GM18907 (cell line): Measurements from ENCODE around the gene LYL1.
"Not testable (repeated sequence)": the region's sequence is repeated elsewhere in the genome, so short reads cannot be mapped to it uniquely, and the experiment has no call there.

Source experiments
- ATAC-seq: cut with Tn5 transposase; IDR thresholded peaks from one replicate; pipeline ENCODE4 v1.9.1; 2021; ENCODE audit warnings: mild to moderate bottlenecking, moderate library complexity; ENCODE audit not compliant: unreplicated experiment

LYL1 gene

DNA sequence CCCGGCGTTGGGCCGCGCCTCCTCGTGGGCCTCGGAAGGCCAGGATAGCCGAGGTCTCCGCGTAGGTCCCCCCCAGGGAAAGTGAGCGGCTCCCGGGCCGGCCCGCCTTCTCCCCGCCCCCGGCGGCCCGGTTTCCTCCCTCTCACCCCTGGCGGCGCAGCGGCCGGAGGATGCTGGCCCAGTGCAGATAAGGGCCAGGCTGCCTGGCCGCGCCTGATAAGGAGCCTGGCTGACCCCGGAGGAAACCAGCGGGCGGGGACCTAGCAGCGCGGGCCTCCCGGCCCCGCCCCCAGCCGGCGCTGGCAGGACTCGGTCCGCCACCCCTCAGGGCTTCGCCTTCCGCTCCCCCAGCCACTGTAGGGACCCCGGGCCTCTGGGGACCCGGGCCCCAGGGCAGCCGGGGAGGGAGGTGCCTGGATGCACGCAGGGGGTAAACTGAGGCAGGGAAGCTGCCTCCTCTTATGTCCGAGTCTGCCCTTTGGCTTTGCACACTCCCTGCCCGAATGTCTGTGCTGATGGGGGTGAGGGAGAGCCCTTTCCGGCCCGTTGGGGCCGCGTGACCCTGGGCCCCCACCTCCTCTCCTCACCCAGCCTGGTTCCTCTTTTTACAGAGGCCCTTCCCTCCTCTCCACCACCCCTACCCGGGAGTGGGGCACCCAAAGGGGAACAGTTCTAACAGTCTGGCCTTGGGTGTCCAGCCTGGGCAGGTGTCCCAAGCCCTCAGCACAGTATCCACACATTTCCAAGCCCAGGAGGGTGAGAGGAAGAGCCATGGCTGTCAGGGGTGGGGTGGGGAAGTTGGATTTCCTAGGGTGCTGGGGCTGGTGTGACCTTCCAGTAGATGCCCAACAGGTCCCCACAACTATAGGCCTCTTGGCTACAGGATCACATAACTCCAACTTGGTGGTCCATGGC is at the start of gene LYL1:
LYL1 (minus strand) TSS at position 193 of the 915 bp plus-strand sequence. CDS start 1,687 bp downstream, outside the sequence.
- peak; percentile 40 for ATAC-seq

DNA sequence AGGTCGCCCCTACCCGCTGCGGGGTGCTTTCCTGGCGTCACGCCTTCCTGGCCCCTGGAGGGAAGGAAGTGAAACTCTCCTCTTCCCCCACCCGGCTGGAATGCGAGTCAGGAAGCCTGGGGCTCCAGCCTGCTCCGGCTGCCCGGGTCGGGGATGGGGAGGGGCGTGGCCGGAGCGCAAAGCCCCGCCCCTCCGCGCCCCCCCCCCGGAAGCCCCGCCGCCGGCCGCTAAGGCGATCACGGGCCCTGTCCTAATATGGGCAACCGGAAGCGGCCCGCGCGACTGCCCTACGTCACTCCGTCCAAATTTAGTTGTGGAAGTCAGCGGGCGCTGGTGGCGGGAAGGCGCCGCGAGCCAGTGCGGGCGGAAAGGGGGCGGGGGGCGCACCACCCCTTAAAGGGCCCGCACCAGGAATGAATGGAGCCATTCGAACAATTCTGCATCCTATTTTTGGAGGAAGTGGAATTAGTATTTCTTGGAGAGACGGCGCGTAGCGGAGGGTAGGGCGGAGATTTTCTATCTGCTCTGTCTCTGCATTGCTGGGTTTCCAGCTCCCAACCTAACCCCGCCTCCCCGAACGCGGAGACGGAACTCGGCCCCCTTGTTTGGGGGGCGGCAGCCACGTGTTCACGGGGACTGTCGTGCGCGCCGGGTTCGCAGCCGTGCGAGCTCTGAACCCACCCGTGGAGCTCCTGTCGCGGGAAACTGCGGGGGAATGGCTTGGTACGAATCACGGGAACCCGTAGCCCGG is 49.1 kb upstream of the LYL1 start:
- ATAC-seq = peak; percentile 35

DNA sequence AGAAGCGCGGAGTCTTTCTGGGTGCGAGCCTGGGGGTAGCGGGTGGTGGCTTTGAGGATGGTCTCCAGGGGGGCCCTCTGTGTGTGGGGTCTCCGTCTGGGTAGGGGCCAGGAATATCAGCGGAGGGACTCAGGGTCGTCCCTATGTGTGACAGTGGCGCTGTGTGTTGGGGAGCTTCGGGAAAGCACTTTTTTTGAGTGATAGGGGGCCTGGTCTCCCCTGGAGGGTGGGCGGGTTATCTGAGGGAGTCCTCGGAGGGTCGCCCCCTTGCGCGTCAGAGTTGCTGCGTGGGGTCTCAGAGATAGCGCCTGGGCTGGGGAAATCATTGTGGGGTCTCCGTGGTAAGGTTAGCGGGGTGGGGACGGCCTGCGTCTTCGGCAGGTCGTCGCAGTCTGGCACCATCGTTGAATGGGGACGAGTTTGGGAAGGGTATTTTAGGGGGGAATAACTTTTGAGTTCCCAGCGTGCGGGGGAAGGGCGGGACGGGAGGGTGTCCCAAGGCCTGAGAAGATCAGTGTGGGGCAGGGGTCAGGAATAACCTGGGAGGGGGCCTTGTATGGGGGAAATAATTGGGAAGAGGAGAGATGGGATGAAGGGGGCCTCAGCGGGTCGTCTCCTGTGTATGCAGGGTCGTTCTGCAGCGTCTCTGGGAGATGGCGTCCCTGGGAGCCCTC is 48.4 kb upstream of the LYL1 start:
- no peak for ATAC-seq

DNA sequence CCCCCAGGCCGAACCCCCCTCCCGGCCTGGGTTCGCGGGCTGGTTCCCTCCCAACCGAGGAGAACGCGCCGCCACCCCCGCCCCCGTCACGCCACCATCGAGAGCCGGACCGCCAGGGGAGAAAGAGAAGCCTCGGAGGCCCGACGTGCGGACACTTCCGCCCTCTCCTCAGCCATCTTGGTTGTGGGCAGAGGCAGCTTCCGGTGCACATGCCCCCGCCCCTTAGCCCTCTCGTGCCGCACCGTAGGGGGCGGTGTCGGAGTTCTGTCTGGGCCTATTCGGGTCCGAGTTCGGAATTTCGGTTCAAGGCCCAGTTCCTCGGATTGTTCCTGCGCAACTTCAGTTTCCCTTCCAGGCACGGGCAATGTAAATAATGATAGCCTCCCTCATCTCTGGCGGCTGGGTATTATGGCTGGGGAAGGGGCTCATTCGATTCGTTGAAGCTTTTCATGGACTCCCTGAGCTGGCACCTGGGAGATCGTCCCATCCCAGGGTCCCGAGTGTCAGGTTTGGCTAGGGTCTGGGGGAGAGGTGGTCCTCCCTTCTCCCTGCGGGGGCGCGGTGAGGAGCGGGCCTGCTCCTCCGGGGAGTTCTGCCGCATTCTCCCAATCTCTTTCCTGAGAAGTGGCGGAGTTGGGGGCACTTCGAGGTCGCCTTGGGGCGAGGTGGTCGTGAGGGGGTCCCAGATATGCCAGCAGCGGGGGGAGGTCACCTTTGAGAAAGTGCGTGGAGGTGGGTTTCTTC is 47.7 kb upstream of the LYL1 start, which contains the start of the genes IER2 and STX10:
IER2 (plus strand) TSS at position 225 of the 744 bp plus-strand sequence. CDS start 2,776 bp downstream, outside the sequence.
STX10 (minus strand) TSS at position 189 of the 744 bp plus-strand sequence. CDS start 202 bp downstream, outside the sequence.
- ATAC-seq = peak; percentile 41

DNA sequence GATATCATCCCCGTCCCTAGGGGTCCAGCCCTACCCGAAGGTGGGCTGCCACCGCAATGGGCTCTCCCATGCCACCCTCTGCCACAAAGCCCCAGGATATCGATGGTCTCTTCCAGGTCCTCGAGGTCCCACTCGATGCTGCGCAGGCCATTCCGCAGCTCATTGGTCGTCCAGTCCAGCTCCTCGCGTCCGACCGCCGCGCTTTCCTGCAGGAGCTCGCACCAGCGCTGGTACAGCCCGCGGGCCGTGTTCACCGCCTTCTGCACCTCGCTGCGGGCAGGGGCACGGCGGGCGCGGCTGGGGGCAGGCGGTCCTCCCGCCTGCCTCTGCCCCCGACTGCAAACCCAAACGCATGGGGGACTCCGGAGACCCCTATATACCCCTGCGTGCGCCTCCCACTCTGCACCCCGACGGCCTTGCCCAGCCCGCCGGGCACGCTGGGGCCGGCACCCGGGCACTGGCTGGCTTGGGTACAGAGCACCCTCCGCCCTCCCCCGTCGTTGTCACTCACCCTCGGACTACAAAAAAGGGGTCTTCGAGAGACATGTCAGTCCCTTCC is 47.0 kb upstream of the LYL1 start:
- ATAC-seq = peak; percentile 2

DNA sequence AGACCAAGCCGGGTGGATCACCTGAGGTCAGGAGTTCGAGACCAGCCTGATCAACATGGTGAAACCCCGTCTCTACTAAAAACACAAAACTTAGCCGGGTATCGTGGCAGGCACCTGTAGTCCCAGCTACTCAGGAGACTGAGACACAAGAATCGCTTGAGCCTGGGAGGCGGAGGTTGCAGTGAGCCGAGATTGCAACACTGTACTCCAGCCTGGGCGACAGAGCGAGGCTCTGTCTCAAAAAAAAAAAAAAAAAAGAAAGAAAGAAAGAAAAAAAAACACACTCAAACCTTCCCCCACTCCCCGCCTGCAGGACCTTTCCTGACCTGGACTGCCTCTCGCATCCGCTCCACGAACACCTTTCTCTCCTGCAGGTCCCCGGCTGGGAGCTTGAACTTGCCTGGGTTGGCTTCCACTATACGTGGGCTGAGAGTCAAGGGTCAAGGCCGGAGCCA is 46.5 kb upstream of the LYL1 start:
- ATAC-seq = not testable (repeated sequence)

DNA sequence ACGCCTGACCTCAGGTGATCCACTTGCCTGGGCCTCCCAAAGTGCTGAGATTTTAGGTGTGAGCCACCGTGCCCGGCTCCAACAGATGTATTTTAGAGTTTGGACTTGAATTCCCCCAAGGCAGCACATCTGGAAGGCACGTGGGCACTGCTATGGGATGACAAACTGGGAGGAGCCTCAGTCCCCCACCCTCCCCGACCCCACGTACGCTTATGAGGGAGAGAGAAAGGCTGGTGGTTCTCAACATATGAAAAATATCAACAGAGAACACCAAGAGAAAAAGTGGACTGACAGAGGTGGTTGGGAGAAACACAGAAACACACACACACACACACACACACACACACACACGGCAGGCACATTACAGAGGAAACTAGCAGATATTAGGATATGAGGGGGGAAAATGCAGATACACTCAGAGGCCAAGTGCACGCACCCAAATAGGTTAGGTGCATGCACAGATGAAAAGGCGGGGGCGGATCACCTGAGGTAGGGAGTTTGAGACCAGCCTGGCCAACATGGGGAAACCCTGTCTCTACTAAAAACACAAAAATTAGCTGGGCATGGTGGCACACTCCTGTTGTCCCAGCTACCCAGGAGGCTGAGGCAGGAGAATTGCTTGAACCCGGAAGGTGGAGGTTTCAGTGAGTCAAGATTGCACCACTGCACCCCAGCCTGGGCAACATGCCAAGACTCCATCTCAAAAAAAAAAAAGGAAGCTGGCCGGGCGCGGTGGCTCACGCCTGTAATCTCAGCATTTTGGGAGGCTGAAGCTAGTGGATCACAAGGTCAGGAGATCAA is 44.3 kb upstream of the LYL1 start:
- ATAC-seq = no peak

DNA sequence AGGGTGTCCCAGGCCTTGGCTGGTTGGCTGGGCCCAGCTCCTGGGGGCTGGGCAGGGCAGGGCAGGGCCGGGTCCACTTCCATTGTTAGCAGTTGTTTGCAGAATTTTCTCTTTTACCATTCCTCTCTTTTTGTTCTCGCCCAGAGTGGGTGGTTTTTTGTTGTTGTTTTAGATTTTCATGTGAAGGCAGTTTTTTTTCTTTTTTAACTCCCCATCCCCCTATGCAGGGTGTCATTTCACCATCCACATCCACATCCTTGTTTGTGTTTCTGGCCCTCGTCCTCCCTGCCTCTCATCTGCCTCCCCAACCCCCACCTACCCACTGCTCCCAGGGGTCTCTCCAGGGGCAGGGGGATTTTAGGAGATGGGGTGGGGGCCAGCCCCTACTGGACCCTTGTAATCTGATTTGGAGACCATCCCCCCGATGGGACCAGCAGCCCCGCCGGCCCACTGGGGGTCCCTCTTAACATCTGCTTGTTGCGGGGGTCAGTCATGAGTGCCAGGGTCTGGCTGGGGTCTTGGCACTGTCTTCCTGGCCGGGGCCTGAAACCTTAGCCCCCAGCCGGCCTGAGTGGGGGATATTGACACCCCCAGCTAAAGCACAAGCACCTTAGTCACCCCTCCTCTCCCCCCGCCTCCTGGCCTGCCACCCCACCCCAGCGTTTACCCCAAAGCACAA is 37.1 kb upstream of the LYL1 start:
- ATAC-seq = no peak

DNA sequence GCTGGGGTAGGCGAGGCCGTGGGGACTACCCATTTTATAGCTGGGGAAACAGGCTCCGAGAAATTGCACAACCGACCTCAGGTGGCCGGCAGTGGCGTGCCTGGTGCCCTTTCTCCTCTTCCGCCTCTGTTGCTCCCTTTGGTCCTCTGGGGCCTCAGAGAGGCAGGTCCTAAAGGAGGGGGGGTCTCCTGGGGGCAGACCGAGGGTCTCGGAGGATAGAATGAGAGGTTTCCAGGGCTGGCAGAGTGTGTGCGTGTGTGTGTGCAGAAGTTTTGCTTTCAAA is 36.2 kb upstream of the LYL1 start:
- no peak for ATAC-seq

DNA sequence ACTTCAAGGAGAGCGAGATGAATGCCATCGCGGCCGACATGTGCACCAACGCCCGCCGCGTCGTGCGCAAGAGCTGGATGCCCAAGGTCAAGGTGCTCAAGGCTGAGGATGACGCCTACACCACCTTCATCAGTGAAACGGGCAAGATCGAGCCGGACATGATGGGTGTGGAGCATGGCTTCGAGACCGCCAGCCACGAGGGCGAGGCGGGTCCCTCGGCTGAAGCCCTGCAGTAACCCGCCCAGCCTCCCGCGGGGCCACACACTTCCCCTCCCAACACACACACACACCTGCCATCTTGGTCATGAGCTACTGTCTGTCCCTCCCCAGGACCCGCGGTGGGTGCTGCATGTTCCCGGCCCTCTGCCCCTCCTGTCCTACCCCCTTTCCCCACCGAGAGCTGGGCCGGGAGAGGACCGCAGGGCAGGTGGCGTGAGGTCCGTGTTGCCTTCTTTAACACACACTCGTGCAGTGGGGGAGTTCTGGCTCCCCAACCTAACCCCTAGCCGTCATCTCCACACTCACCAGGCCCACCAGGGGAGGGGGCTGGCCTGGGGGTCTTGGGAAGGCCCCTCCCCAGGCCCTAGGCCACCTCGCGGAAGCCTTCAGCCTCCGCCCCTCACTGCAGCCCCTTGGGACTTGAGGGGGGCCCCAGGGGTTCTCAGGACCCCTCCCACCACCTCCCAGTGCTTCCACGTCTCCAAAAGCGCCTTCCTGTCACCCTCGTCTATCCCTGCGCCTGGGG is 35.7 kb upstream of the LYL1 start:
- no peak for ATAC-seq

DNA sequence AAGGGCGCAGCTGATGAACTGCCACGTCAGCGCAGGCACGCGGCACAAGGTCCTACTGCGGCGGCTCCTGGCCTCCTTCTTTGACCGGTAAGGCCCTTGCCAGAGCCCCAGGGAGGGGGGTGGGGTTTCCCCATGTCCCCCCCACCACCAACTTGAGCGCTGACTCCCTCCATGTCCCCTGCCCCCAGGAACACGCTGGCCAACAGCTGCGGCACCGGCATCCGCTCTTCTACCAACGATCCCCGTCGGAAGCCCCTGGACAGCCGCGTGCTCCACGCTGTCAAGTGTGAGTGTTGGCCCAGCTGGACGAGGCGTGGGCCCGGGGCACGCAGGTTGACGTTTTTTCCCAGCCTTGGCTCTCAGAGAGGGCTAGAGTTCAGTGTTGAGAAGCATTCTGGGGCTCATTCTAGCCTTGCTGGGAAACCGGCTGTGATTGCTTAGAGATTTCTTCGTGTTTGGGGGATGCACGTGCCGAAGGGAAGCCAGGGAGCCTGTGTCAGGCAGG is 34.7 kb upstream of the LYL1 start:
- no peak for ATAC-seq

DNA sequence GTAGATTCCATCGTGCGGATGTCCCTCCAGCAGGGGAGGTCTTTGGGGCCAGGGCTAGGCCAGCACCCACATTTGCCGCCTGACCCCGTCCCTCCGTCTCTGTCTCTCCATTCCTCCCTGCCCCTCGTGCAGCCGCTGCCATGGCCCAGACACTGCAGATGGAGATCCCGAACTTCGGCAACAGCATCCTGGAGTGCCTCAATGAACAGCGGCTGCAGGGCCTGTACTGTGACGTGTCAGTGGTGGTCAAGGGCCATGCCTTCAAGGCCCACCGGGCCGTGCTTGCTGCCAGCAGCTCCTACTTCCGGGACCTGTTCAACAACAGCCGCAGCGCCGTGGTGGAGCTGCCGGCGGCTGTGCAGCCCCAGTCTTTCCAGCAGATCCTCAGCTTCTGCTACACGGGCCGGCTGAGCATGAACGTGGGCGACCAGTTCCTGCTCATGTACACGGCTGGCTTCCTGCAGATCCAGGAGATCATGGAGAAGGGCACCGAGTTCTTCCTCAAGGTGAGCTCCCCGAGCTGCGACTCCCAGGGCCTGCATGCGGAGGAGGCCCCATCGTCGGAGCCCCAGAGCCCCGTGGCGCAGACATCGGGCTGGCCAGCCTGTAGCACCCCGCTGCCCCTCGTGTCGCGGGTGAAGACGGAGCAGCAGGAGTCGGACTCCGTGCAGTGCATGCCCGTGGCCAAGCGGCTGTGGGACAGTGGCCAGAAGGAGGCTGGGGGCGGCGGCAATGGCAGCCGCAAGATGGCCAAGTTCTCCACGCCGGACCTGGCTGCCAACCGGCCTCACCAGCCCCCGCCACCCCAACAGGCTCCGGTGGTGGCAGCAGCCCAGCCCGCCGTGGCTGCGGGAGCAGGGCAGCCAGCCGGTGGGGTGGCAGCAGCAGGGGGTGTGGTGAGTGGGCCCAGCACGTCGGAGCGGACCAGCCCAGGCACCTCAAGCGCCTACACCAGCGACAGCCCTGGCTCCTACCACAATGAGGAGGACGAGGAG is 32.7 kb upstream of the LYL1 start:
- ATAC-seq = no peak

DNA sequence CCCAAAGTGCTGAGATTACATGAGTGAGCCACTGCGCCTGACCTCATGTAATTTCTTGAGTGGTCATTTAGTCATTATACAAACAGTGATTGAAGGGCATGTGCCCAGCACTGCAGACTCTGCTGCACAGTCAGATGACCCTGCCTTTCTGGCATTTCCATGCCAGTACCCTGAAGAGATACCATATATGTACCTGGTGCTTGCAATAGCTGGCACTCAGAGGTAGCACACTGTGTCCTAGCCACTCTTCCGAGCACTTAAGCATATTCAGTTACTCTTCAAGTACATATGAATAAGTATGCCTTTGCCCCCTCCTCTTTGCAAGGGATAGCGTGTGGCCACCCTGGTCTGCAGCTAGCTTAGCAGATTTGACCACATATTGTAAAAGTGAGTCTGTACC is 32.0 kb upstream of the LYL1 start:
- ATAC-seq = no peak

DNA sequence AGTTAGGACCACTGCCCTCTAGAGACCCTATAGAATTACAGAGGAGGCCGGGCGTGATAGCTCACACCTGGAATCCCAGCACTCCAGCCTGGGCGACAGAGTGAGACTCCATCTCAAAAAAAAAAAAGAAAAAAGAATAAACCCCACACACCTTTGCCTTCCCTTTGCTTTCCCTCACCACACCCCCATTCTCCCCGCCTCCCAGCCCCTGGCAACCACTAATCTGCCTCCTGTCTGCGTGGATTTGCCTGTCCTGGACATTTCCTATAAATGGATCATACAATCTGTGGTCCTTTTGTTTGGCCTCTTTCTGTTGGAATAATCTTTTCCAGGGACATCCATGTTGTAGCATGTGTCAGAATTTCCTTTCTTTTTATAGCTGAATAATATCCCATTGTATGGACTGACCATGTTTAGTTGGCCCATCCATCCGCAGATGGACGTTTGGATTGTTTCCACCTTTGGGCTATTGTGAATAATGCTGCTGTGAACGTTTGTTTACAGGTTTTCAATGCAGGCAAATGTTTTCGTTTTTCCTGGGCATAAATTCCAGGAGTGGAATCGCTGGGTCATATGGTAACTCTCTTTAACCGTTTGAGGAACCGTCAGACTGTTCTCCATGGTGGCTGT is 30.7 kb upstream of the LYL1 start:
- ATAC-seq = no peak

DNA sequence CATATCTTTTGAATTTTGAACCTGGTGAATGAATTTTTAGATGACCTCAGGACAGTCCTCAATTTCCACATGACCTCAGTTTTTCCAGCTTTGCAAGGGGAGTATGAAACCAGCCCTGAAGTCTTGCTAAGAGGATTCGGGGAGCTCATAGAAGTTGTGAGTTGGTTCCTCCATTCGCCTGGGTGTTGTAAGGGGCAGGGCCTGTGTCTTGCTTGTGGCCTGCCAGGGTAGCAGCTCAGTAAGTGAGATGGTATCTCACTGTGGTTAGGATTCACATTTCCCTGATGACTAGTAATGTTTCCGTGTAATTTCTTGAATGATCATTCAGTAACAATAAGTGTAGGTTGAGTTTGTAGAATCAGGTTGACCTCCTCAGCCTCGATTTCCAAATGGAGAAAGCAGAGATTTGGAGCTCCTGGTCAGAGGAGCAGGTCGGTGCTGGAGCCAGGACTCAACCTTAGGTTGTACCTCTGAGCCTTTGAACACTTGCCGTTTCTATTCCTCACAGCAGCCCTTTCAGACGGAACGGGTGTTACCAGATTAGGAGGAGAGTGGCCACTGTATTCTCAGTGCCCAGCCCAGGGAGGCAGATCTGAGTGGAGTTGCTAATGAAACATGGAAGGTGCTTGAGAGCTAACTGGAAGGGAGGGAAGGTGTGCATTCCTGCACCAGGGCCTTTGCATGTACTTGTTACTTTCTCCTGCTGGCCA is 30.0 kb upstream of the LYL1 start:
- ATAC-seq = no peak
